Astrocyte (in vitro differentiated cells and primary cell): ENCODE measurements around the gene NRG2.

Experiments
- EZH2 ChIP-seq: IDR thresholded peaks from 2 replicates; pipeline ENCODE4 v1.6.1; 2012; ENCODE audit warnings: mild to moderate bottlenecking, low read length, inconsistent platforms; ENCODE audit not compliant: insufficient read depth
- TF ChIP-seq, protein P1 (sequence below): IDR thresholded peaks from 2 replicates; pipeline ENCODE4 v1.5.1; 2011; ENCODE audit warnings: low read depth, mild to moderate bottlenecking, inconsistent platforms, low read length, moderate library complexity; ENCODE audit not compliant: insufficient read depth

DNA sequence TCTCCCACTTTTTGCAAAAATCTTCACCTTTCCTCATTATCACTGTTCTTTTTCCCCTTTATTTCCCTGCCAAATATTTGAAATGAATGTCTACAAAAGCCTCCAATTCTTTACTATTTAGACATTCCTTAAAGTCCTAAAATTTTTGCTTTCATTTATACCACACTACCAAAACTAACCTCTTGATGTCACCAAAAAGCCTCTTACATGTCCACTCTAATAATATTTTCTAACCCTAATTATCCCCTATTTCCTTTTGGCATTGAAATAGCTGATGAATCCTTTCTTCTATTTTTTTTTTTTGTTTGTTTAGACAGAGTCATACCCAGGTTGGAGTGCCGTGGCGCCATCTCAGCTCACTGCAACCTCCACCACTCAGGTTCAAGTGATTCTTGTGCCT is 32.3 kb upstream of the NRG2 start:
- TF ChIP-seq EZH2: no peak
- TF ChIP-seq, protein P1, sequence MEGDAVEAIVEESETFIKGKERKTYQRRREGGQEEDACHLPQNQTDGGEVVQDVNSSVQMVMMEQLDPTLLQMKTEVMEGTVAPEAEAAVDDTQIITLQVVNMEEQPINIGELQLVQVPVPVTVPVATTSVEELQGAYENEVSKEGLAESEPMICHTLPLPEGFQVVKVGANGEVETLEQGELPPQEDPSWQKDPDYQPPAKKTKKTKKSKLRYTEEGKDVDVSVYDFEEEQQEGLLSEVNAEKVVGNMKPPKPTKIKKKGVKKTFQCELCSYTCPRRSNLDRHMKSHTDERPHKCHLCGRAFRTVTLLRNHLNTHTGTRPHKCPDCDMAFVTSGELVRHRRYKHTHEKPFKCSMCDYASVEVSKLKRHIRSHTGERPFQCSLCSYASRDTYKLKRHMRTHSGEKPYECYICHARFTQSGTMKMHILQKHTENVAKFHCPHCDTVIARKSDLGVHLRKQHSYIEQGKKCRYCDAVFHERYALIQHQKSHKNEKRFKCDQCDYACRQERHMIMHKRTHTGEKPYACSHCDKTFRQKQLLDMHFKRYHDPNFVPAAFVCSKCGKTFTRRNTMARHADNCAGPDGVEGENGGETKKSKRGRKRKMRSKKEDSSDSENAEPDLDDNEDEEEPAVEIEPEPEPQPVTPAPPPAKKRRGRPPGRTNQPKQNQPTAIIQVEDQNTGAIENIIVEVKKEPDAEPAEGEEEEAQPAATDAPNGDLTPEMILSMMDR: peak; percentile 18
